Uterus (tissue), 4 donors: ENCODE measurements around the gene OAS2. TPM values are rescaled to one million over a fixed set of nuclear protein-coding genes. Genes with fewer than 3 reads are reported as not detected.
A peak's percentile ranks its signal among the peaks of the same experiment; 100 is the strongest.

Source experiments
- DNase-seq, 2 donors: peaks; one replicate each; pipeline ENCODE4 v3.0.0-alpha.2; 2019 to 2020
- H3K27ac ChIP-seq, 2 donors: fragments of 200-600 bp; sonication (generic); 1 replicate in 1 of 2; 2 replicates in 1 of 2; pipeline ENCODE4 v1.5.1; 2016 to 2018
- H3K27me3 ChIP-seq, 2 donors: fragments of 200-600 bp; sonication (generic); one replicate each; pipeline ENCODE4 v1.5.1; 2018 to 2019; ENCODE audit warnings: control low read depth in 1 of 2
- H3K36me3 ChIP-seq, 2 donors: fragments of 200-600 bp; sonication (generic); one replicate each; pipeline ENCODE4 v1.5.1; 2019; ENCODE audit warnings: control low read depth in 1 of 2
- H3K4me1 ChIP-seq, 2 donors: fragments of 200-600 bp; sonication (generic); one replicate each; pipeline ENCODE4 v1.5.1; 2018 to 2019; ENCODE audit warnings: control low read depth in 1 of 2
- H3K4me3 ChIP-seq, 2 donors: fragments of 200-600 bp; sonication (generic); 1 replicate in 1 of 2; 2 replicates in 1 of 2; pipeline ENCODE4 v1.5.1; 2018 to 2019; ENCODE audit warnings: mild to moderate bottlenecking in 1 of 2
- H3K9me3 ChIP-seq, 2 donors: fragments of 200-600 bp; sonication (generic); one replicate each; pipeline ENCODE4 v1.5.1; 2019; ENCODE audit warnings: control low read depth in 1 of 2
- CTCF ChIP-seq, 4 experiments: fragments of 200-600 bp in 2 of 4; fragments of 450-650 bp in 2 of 4; sonication (generic) in 2 of 4; IDR thresholded peaks; one replicate each; pipeline ENCODE4 v1.5.1; 2016 to 2019; ENCODE audit warnings: antibody characterized with exemption in 4 of 4, mild to moderate bottlenecking in 2 of 4, moderate library complexity in 1 of 4
- POLR2A ChIP-seq, 2 donors: fragments of 450-650 bp; IDR thresholded peaks; one replicate each; pipeline ENCODE4 v1.6.1; 2016; ENCODE audit warnings: antibody characterized with exemption in 2 of 2, mild to moderate bottlenecking in 1 of 2, moderate library complexity in 1 of 2
- intact Hi-C: fragments of 100-400 bp; cut with DNase I; formaldehyde crosslinking; loops from one replicate; pipeline ENCODE4 v1.15.1; 2023; ENCODE audit warnings: low total_unique reads
- total RNA-seq, 4 donors: library from RNA; depleted of rRNA in 3 of 4; stranded (reverse); fragments of >200 nt in 3 of 4; gene quantifications; one replicate each; pipeline versions ENCODE4 v1.1.0 to v1.2.4, GENCODE V29; 2014 to 2023
- donor health status: DM: yes; HTN: yes; CAD: no.

The OAS2 gene
- 10 to 100 TPM in 2 of 4 donors, 1 to 10 TPM in 1, under 1 TPM in 1; 0.59 to 18.1 (median 6.1) TPM for total RNA-seq

- peak within 1 kb of the TSS; percentile 18 to 29 for H3K4me3 ChIP-seq
- H3K9me3 ChIP-seq: no peaks in the 10 kb centered on the region
- intact Hi-C loops: no loop called here
- no peaks in the 10 kb centered on the region for H3K36me3 ChIP-seq
- H3K4me1 ChIP-seq: no peaks in the 10 kb centered on the region
- H3K27ac ChIP-seq: peak within 1 kb of the TSS; percentile 53 to 79
- TF ChIP-seq POLR2A (IDR thresholded peaks at IDR 0.05) (peak in 1 of 2 donors; percentile 20), CTCF (IDR thresholded peaks at IDR 0.05) (no peak)
- H3K27me3 ChIP-seq: no peaks in the 10 kb centered on the region
- peak; percentile 47 to 52 for DNase-seq
Measured at GRCh38 chr12:112978163-112979040, at the start of gene OAS2. TSS of gene OAS2 (plus strand) at chr12:112978519. CDS start at chr12:112978609, 90 bp downstream.

- Histone ChIP-seq H3K9me3 (no peaks in the 10 kb centered on the region), H3K4me1 (no peaks in the 10 kb centered on the region), H3K4me3 (no peak overlapping the region), H3K36me3 (no peaks in the 10 kb centered on the region), H3K27me3 (no peaks in the 10 kb centered on the region), H3K27ac (no peak overlapping the region)
- no peak for DNase-seq
- TF ChIP-seq POLR2A (IDR thresholded peaks at IDR 0.05) (no peak), CTCF (IDR thresholded peaks at IDR 0.05) (no peak)
- intact Hi-C loops: no loop called here
Measured at GRCh38 chr12:112928978-112929377, 49.3 kb upstream of the OAS2 start.

GRCh38 chr12:112929715-112930114 lies 48.6 kb upstream of the OAS2 start:
- no peak for DNase-seq
- no peaks in the 10 kb centered on the region for H3K27me3 ChIP-seq
- no peaks in the 10 kb centered on the region for H3K4me1 ChIP-seq
- H3K4me3 ChIP-seq: no peak overlapping the region
- no peak overlapping the region for H3K27ac ChIP-seq
- intact Hi-C loops: no loop called here
- H3K36me3 ChIP-seq: no peaks in the 10 kb centered on the region
- TF ChIP-seq POLR2A (IDR thresholded peaks at IDR 0.05) (no peak), CTCF (IDR thresholded peaks at IDR 0.05) (no peak)
- H3K9me3 ChIP-seq: no peaks in the 10 kb centered on the region

- Histone ChIP-seq H3K27me3 (no peaks in the 10 kb centered on the region), H3K9me3 (no peaks in the 10 kb centered on the region), H3K4me3 (no peak overlapping the region), H3K36me3 (no peaks in the 10 kb centered on the region), H3K4me1 (no peaks in the 10 kb centered on the region), H3K27ac (no peak overlapping the region)
- intact Hi-C loops: no loop called here
- no peak for DNase-seq
- TF ChIP-seq CTCF (IDR thresholded peaks at IDR 0.05) (no peak), POLR2A (IDR thresholded peaks at IDR 0.05) (no peak)
Measured at GRCh38 chr12:112930350-112930749, 48.0 kb upstream of the OAS2 start.

GRCh38 chr12:112932485-112933128 lies 45.7 kb upstream of the OAS2 start:
- no peak for TF ChIP-seq POLR2A (IDR thresholded peaks at IDR 0.05)
- TF ChIP-seq CTCF (IDR thresholded peaks at IDR 0.05): no peak
- Histone ChIP-seq H3K4me1 (no peaks in the 10 kb centered on the region), H3K4me3 (no peak overlapping the region), H3K9me3 (no peaks in the 10 kb centered on the region), H3K36me3 (no peaks in the 10 kb centered on the region), H3K27me3 (no peaks in the 10 kb centered on the region), H3K27ac (no peak overlapping the region)
- DNase-seq: no peak
- intact Hi-C loops: no loop called here
